OCI-LY3 (cell line): ENCODE results near the gene CCL4.

ENCODE experiments used
- H2AFZ ChIP-seq: fragments of 200-600, 300-600 bp; shearing (Covaris generic); 2 replicates; pipeline ENCODE4 v1.6.0; 2014; ENCODE audit warnings: antibody characterized with exemption, low read depth, low read length
- H3K27ac ChIP-seq: fragments of 200-600, 300-600 bp; sonication (generic); 2 replicates; pipeline ENCODE4 v1.5.1; 2014; ENCODE audit warnings: mild to moderate bottlenecking, low read length, moderate library complexity, mixed read lengths
- H3K27me3 ChIP-seq: fragments of 200-600, 300-600 bp; sonication (generic); 2 replicates; pipeline ENCODE4 v1.6.1; 2014; ENCODE audit warnings: low read depth, low read length, mixed read lengths
- H3K36me3 ChIP-seq: fragments of 200-600, 300-600 bp; sonication (generic); replicated peaks from 2 replicates; pipeline ENCODE3; 2014; ENCODE audit warnings: low read depth, low read length, mixed read lengths
- H3K4me1 ChIP-seq: fragments of 300-600, 200-600 bp; sonication (generic); 2 replicates; pipeline ENCODE4 v1.6.1; 2014; ENCODE audit warnings: low read length, mixed read lengths
- H3K4me2 ChIP-seq: fragments of 200-600, 300-600 bp; sonication (generic); 2 replicates; pipeline ENCODE4 v1.6.1; 2014; ENCODE audit warnings: low read length, mixed read lengths
- H3K4me3 ChIP-seq: fragments of 300-600, 200-600 bp; sonication (generic); 2 replicates; pipeline ENCODE4 v1.5.1; 2014; ENCODE audit warnings: antibody characterized with exemption, mild to moderate bottlenecking, low read length, moderate library complexity
- H3K79me2 ChIP-seq: fragments of 300-600, 200-600 bp; shearing (Covaris generic); 2 replicates; pipeline ENCODE4 v1.6.1; 2014; ENCODE audit warnings: mild to moderate bottlenecking, low read length, mixed read lengths
- H3K9ac ChIP-seq: fragments of 300-600, 200-600 bp; shearing (Covaris generic); 2 replicates; pipeline ENCODE4 v1.6.0; 2014; ENCODE audit warnings: mild to moderate bottlenecking, low read length, moderate library complexity
- H3K9me3 ChIP-seq: fragments of 200-600, 300-600 bp; shearing (Covaris generic); 2 replicates; pipeline ENCODE4 v1.6.1; 2014; ENCODE audit warnings: low read length, mixed read lengths; ENCODE audit not compliant: insufficient read depth
- H4K20me1 ChIP-seq: fragments of 200-600, 300-600 bp; sonication (generic); 2 replicates; pipeline ENCODE4 v1.6.1; 2016; ENCODE audit warnings: low read length, mixed read lengths; ENCODE audit not compliant: insufficient read depth
- EZH2phosphoT487 ChIP-seq: fragments of 200-600 bp; shearing (Covaris generic); IDR thresholded peaks from 2 replicates; pipeline ENCODE4 v1.6.1; 2018; ENCODE audit warnings: antibody characterized with exemption, mixed run types, low read depth
- TF ChIP-seq, protein P1 (sequence below): fragments of 200-600, 300-600 bp; sonication (generic); IDR thresholded peaks from 2 replicates; pipeline ENCODE4 v1.5.1; 2014; ENCODE audit warnings: antibody characterized with exemption, low read length, low read depth

The CCL4 gene

DNA sequence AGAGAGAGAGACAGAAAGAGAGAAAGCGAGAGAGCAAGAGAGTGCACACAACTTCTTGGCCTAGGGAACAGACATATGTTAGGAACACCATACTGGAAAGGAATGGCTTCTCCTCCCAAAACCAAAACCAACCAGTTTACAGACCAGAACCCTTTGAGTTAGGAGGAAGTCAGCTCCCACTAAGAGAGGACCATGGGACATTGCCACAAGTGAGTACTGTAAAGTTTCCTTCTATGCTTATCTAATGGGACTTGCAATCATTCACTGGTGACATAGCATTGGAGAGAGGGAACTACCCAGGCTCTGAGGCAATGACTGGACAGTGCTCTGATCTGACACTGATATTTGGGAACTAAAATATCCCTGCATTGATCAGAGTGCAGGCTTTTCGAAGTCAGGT is 40.4 kb downstream of the CCL4 start:
- peaks cover 17% of the 10 kb centered on the region for H3K4me1 ChIP-seq
- H3K36me3 ChIP-seq, result no peaks in the 10 kb centered on the region
- no peak overlapping the region for H3K9ac ChIP-seq
- no peaks in the 10 kb centered on the region for H3K9me3 ChIP-seq
- no peak overlapping the region for H3K27ac ChIP-seq
- H3K4me3 ChIP-seq, result no peak overlapping the region
- H3K4me2 ChIP-seq, result no peak overlapping the region
- no peaks in the 10 kb centered on the region for H4K20me1 ChIP-seq
- TF ChIP-seq, protein P1, sequence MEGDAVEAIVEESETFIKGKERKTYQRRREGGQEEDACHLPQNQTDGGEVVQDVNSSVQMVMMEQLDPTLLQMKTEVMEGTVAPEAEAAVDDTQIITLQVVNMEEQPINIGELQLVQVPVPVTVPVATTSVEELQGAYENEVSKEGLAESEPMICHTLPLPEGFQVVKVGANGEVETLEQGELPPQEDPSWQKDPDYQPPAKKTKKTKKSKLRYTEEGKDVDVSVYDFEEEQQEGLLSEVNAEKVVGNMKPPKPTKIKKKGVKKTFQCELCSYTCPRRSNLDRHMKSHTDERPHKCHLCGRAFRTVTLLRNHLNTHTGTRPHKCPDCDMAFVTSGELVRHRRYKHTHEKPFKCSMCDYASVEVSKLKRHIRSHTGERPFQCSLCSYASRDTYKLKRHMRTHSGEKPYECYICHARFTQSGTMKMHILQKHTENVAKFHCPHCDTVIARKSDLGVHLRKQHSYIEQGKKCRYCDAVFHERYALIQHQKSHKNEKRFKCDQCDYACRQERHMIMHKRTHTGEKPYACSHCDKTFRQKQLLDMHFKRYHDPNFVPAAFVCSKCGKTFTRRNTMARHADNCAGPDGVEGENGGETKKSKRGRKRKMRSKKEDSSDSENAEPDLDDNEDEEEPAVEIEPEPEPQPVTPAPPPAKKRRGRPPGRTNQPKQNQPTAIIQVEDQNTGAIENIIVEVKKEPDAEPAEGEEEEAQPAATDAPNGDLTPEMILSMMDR, result no peak
- no peak for TF ChIP-seq EZH2phosphoT487
- no peak overlapping the region for H2AFZ ChIP-seq
- peaks cover 19% of the 10 kb centered on the region for H3K27me3 ChIP-seq
- H3K79me2 ChIP-seq, result no peaks in the 10 kb centered on the region

DNA sequence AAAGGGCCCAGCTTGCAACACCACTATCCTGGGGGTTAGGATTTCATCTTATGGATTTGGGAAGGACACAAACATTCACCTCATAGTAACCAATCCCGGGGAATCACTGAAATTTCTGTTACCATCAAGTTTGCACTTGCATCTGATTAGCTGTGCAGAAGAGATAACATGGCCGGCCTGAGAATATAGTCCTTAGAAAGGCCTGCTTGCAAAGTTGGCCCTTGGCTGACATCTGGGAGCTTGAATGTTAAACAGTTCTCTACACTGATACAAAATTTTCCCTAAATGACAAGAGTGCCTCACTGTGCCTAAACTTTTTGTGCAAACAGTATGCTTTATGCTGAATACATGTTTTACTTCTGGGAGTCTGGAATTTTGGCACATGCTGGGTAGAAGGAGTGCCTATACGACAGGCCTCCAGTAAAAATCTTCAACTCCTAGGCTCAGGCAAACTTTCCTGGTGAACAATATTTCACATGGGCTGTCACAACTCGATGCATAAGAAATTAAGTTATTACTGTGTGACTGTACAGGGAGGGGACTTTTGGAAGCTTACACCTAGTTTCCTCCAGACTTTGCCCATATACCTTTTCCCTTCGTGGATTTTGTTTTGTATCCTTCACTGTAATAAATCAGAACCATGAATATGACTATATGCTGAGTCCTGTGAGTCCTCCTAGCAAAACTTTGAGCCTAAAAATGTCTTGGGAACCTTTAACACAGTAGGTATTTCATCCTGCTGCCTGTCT is 41.5 kb downstream of the CCL4 start:
- Histone ChIP-seq H3K36me3 (no peaks in the 10 kb centered on the region), H2AFZ (no peak overlapping the region), H3K4me2 (no peak overlapping the region), H3K79me2 (no peaks in the 10 kb centered on the region), H3K9ac (no peak overlapping the region), H3K9me3 (no peaks in the 10 kb centered on the region), H3K4me3 (no peak overlapping the region), H3K27me3 (peaks cover 29% of the 10 kb centered on the region), H4K20me1 (no peaks in the 10 kb centered on the region), H3K4me1 (peaks cover 26% of the 10 kb centered on the region), H3K27ac (no peak overlapping the region)
- no peak for TF ChIP-seq EZH2phosphoT487
- TF ChIP-seq, protein P1, result peak; percentile 19; the same call in 1 of the 2 replicates

DNA sequence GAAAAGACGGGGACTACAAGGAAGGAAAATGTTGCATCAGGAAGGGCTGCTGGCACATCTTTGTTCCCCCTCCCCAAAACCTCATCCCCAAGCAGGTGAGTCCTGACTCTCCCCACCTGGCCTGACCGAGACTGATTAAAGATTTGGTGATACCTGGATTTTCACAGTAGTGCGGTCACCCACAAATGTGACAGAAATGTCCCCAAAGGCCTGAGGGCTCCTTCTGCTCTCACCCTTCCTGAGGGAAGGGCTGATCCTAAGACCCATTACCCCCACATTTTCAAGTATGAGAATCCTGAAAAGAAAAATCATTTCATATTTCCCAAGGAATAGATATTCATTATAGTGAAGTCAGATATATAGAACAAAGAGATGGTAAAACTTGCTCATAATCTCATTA is 44.0 kb downstream of the CCL4 start:
- Histone ChIP-seq H4K20me1 (no peaks in the 10 kb centered on the region), H3K9ac (no peak overlapping the region), H3K4me3 (no peak overlapping the region), H3K36me3 (no peaks in the 10 kb centered on the region), H3K79me2 (no peaks in the 10 kb centered on the region), H3K9me3 (no peaks in the 10 kb centered on the region), H3K4me2 (no peak overlapping the region), H3K27ac (no peak overlapping the region), H2AFZ (no peak overlapping the region), H3K27me3 (peaks cover 19% of the 10 kb centered on the region), H3K4me1 (peaks cover 35% of the 10 kb centered on the region)
- TF ChIP-seq EZH2phosphoT487, result no peak
- TF ChIP-seq, protein P1, result no peak

DNA sequence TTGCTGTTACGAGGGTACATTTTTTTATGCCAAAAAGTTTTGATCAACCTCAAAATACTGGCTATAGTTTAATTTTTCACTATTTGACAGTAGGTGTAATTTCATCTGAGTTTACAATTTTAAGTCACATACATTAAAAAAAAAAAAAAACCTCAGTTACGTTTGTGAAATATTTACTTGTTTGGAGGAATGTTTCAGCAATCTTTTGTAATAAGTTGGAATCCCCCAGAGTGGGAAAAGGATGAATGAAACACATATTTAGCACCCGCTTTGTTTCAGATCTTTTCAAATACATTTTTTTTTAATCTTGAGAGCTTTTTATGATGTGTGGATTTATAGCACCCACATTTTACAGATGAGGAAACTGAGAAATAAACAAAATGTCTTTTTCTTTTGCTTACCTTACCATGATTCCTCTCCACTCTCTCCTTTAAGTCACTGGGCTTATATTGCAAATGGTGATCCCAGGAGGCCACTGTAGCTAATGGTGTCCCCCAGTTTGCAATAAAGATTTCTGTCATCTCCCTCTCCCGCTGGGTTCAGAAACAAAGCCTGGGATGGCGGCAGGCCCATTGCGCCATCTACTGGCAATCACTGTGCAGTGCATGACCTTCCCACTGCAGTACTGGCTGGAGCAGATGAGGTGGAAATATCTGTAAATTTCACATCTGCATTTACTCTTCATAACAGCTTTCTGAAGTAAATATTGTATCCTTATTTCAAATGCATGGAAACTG is 45.1 kb downstream of the CCL4 start:
- H3K4me1 ChIP-seq, result peaks cover 46% of the 10 kb centered on the region
- no peaks in the 10 kb centered on the region for H3K36me3 ChIP-seq
- TF ChIP-seq, protein P1, result peak; percentile 98
- TF ChIP-seq EZH2phosphoT487, result no peak
- H3K27me3 ChIP-seq, result peaks cover 19% of the 10 kb centered on the region
- H2AFZ ChIP-seq, result peak overlapping the region; percentile 30; the same call in 1 of the 2 replicates
- H3K9me3 ChIP-seq, result no peaks in the 10 kb centered on the region
- H3K4me3 ChIP-seq, result peak overlapping the region; percentile 51
- H3K79me2 ChIP-seq, result no peaks in the 10 kb centered on the region
- no peaks in the 10 kb centered on the region for H4K20me1 ChIP-seq
- peak overlapping the region; percentile 67 for H3K4me2 ChIP-seq
- H3K9ac ChIP-seq, result peak overlapping the region; percentile 1; the same call in 1 of the 2 replicates
- no peak overlapping the region for H3K27ac ChIP-seq
